Activated CD4-positive, CD25-positive, alpha-beta regulatory T cell (primary cell): ENCODE measurements around the gene PAGE3.

Experiments
- DNase-seq, 4 experiments: peaks; one replicate each; lab custom pipeline; 2025; lab: John Stamatoyannopoulos, UW

PAGE3 gene, protein sequence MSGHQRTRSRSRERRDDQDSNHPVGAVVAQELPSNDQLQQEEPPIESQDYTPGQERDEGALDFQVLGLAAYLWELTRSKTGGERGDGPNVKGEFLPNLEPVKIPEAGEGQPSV

DNA sequence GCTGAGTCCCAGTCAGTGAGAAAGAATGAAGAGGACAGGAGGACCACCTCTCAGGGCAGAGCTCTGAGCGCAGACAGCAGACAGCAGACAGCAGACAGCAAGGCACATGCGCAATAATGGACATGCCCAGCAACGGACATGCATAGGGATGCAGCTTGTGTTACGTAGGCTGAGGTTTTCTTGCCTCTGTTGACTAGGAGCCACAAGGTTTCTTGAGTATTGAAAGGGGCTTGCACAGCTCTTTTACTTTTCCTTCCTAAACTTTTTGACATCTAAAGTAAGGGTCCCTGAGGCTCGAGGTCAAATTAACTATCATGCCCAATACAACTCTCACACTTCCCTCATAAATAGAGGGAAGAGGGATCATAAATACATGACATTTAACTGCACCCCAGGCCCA lies at the start of gene PAGE3:
Gene PAGE3, minus strand, starts transcription at position 101 of the 400 bp plus-strand sequence. CDS start 1,013 bp downstream, outside the sequence.
- DNase-seq: no peak

DNA sequence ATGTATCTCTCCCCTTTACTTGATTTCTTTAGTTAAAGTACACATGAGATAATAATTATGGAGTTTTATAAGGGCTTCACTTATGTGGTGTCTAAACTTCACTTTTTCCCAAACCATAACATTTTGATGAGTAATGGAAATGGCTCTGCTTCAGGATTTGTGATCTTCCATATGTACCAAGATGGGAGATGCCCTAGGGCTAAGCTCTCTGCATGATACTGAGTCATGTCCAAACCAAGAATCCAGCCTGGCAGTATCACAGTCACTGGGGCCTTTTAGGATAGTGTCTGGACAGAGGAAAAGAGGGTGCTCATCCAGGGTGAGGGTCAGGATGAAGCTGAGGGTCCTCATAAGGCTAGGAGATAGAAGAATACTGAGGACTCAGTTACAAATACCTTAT lies 47.9 kb upstream of the PAGE3 start:
- no peak for DNase-seq

DNA sequence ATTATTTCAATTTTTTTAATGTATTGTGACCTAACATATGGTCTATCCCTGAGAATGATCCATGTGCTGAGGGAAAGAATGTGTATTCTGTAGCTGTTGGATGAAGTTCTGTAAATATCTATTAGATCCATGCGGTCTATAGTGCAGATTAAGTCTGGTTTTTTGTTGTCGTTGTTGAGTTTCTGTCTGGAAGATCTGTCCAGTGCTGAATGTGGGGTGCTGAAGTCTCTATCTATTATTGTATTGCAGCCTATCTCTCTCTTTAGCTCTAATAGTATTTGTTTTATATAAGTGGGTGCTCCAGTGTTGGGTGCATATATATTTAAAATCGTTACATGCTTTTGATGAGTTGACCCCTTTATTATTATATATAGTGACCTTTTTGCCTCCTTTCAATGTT lies 26.2 kb upstream of the PAGE3 start:
- DNase-seq: no peak

DNA sequence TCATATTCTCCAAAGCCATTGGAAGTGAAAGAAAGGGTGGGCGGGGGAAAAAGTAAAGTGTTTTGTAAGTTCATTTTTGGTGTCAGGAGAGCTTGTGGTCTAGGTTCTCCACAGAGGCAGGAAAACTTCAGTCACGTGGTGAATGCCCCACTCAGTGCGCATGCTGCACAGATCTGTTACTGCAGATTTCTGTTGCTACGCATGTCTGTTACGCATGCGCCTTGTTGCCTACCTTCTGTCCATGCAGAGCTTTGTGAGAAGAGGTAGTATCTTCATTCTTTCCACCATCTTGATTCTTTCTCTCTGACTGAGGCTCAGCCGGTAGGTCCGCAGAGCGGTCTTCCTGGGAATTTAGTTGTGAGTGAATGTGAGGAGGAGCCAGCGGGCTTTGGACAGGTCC lies 15.1 kb upstream of the PAGE3 start:
- no peak for DNase-seq

DNA sequence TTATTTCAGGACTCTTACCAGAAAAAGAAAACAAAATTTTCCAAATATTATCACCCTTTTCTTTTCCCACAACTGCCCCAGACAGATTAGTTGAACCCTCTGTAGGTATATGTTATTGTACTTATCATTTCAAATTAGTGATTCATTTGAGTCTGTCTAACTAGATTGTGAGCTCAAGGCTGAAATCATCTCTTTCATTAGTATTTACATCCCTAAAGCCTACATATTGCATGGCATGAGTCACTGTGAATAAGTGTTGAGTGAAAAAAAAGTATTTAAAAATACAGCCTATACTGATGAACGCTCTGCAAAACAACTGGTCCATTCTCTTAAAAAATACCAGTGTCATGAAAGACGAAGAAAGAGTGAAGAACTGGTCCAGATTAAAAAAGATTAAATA lies 3.9 kb downstream of the PAGE3 start:
- no peak for DNase-seq

DNA sequence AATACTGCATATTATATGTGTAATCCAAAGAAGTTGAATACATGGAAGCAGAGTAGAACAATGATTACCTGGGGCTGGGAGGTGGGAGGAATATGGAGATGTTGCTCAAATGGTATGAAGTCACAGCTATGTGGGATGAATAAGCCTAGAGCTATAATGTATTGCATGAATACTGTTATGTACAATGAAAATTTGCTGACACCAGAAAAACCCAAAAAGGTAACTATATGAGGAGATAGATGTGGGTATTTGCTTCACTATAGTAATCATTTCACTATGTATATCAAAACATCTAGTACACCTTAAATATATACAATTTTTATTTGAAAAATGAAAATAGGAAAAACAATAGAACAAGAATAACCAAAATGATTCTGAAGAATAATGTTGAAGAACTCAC lies 11.2 kb downstream of the PAGE3 start:
- DNase-seq: no peak

DNA sequence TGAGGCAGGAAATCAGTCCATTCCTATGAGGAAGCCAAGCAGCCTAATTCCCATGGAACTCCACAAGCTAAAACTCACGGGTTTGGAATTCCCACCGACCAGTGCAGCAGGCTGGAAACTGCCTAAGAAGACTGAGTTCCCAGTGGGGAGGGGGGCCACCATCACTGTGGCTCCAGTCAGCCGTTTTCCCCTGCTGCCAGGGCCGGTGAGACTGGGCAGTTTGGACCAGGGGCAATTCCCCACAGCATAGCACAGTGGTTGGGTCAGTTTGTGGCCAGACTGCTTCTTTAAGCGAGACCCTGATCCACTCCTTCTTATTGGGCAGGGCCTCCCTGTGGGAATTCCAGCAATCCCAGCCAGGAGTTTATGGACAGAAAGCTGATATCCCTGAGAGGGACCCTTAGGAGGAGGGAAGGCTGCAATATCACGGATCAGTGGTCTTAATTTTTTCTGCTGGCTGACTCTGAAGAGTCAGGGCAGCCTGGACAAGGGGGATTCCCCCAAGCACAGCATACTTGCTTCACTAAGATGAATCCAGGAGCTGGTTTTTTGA lies 23.9 kb downstream of the PAGE3 start:
- DNase-seq: no peak

DNA sequence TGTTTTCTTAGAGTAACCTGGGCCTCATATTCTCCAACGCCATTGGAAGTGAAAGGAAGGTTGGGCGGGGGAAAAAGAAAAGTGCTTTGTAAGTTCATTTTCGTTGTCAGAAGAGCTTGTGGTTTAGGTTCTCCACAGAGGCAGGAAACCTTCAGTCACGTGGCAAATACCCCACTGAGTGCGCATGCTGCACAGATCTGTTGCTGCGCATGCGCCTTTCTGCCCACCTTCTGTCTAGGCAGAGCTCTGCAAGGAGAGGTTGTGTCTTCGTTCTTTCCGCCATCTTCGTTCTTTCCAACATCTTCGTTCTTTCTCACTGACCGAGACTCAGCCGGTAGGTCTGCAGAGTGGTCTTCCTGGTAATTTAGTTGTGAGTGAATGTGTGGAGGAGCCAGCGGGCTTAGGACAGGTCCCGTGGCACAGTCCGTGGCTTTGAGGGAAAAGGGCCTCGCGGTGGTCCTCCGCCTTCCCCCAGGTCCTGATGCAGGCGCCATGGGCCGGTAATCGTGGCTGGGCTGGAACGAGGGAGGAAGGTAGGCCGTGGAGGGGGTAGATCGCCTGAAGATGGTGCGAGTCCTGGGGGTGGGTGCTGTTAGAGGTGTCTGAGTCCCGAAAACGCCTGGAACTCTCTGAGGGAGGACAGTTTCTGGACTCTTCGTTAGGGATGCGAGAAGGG lies 44.5 kb downstream of the PAGE3 start, which contains the start of gene PAGE5:
Gene PAGE5, plus strand, starts transcription at position 228 of the 676 bp plus-strand sequence. CDS start 1,037 bp downstream, outside the sequence.
- DNase-seq: no peak

DNA sequence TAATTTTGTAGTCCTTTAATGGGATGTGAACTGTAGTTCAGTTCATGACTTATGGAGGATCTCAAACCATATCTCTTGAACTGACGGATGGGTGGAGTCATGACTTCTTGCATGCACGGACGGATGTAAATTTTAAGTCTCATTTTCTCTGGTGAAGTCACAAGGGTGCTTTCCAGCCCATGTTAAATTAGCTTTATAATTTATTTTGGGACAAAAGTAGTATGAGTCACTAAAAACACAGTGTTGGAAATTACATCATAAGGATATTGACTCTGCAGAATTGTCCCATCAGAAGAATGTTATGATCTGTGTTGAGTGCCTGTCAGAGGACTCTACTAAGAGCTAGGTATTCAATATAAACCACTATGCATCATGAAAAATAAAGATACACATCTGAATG lies 51.3 kb downstream of the PAGE3 start:
- no peak for DNase-seq

DNA sequence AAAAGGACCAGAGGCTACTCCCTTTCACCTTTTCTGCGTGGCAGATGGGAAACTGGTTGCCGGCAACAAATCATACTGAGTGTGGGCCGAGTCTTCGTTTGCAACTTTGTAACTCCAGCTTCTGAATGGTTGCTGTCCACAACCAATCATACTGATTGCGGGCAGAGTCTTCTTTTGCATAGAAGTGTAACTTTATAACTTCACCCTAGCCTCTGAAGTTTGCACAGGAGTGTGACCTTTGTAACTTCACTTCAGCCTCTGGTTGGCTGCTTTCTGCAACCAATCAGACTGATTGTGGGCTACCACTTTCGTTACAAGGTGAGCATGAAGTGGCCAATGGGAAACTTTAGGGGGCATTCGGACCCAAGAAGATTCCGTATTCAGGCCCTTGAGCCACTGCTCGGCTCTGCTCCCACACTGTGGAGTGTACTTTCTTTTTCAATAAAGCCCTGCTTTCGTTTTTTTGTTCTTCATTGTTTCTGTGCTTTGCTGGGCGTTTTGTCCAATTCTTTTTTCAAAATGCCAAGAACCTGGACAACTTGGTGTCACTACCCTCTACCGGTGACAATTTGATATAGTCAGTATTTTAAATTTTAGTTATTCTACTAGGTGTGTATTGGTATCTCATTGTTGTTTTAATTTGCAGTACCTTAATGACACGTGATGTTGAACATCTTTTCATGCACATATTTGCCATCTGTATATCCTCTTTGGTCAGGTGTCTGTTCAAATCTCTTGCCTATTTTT lies 53.6 kb downstream of the PAGE3 start:
- no peak for DNase-seq
